NB4 (cell line): ENCODE measurements around the gene ERI2.

Source experiments
- DNase-seq: peaks from one replicate; pipeline ENCODE4 v3.0.0; 2010; ENCODE audit warnings: low read depth
- H3K4me3 ChIP-seq: one replicate; pipeline ENCODE4 v1.5.1; 2011; ENCODE audit warnings: mild to moderate bottlenecking, low read depth, low read length, moderate library complexity
- MAX ChIP-seq: IDR thresholded peaks from 2 replicates; pipeline ENCODE4 v1.6.1; 2011; ENCODE audit warnings: low read depth, low read length
- MYC ChIP-seq: IDR thresholded peaks from 2 replicates; pipeline ENCODE4 v1.6.1; 2011; ENCODE audit warnings: low read depth, low read length
- POLR2A ChIP-seq: IDR thresholded peaks from 2 replicates; pipeline ENCODE4 v1.6.1; 2011; ENCODE audit warnings: mild to moderate bottlenecking; ENCODE audit not compliant: insufficient read length; ENCODE audit errors: extremely low read depth
- TF ChIP-seq, protein P1 (sequence below): IDR thresholded peaks from one replicate; pipeline ENCODE4 v1.5.1; 2012; ENCODE audit warnings: low read depth, low read length

Gene ERI2

DNA sequence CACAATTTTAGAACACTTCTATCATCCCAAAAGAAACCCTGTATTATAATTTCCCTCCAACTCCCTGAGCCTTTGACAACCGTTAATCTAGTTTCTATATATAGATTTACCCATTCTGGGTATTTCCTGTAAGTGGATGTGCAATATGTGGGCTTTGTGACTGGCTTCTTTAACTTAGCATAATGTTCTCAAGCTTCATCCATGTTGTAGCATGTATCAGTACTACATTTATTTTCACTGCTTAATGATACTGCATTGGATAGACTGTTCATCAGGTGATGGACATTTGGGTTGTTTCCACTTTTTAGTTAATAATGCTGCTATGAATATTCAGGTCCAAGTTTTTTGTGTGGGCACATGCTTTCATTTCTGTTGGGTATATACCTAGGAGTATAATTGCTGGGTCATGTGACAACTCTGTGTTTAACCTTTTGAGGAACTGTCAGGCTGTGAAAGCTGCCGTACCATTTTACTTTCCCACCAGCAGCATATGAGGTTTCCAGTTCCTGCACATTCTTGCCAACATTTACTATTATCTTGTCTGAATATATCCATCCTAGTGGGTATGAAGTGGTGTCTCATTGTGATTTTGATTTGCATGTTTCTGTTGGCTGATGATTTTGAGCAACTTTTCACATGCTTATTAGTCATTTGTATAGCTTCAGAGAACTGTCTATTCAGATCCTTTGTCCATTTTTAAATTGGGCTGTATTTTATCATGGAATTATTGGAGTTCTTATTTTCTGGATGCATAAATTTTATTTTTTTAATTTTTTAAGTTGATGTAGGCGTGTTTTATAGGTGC is 16.5 kb upstream of the ERI2 start:
- H3K4me3 ChIP-seq: no peak overlapping the region
- DNase-seq: peak; percentile 59
- TF ChIP-seq MYC (no peak), POLR2A (no peak), MAX (peak; percentile 29; the same call in 1 of the 2 replicates)
- TF ChIP-seq, protein P1, sequence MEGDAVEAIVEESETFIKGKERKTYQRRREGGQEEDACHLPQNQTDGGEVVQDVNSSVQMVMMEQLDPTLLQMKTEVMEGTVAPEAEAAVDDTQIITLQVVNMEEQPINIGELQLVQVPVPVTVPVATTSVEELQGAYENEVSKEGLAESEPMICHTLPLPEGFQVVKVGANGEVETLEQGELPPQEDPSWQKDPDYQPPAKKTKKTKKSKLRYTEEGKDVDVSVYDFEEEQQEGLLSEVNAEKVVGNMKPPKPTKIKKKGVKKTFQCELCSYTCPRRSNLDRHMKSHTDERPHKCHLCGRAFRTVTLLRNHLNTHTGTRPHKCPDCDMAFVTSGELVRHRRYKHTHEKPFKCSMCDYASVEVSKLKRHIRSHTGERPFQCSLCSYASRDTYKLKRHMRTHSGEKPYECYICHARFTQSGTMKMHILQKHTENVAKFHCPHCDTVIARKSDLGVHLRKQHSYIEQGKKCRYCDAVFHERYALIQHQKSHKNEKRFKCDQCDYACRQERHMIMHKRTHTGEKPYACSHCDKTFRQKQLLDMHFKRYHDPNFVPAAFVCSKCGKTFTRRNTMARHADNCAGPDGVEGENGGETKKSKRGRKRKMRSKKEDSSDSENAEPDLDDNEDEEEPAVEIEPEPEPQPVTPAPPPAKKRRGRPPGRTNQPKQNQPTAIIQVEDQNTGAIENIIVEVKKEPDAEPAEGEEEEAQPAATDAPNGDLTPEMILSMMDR: no peak

GRCh38 chr16:20821682-20822081 is 15.4 kb upstream of the ERI2 start:
- TF ChIP-seq POLR2A: no peak
- no peak for TF ChIP-seq MAX
- TF ChIP-seq, protein P1: no peak
- TF ChIP-seq MYC: no peak
- DNase-seq: no peak
- no peak overlapping the region for H3K4me3 ChIP-seq

GRCh38 chr16:20818929-20819585 is 12.8 kb upstream of the ERI2 start:
- no peak overlapping the region for H3K4me3 ChIP-seq
- no peak for DNase-seq
- TF ChIP-seq POLR2A (no peak), MYC (no peak)

DNA sequence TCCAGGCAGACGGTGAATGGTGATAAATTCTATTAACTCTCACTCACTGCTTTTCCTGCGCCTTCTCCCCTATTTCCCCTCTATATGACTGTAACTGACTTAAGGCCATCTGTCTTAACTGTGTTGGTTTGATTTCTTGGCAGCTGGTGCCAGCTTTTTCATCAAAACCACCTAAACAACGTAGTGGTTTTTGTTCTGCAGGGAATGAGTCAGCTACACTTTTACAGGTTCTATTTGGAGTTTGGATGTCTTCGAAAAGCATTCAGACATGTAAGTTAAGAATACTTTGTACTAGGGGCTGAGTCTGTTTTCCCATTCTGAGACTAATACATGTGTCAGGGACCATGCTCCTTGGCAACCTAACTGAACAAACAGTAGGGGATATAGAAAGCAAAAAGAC is 8.5 kb upstream of the ERI2 start:
- H3K4me3 ChIP-seq: no peak overlapping the region
- no peak for DNase-seq
- TF ChIP-seq, protein P1: no peak
- TF ChIP-seq MYC: no peak
- TF ChIP-seq MAX: no peak
- no peak for TF ChIP-seq POLR2A

GRCh38 chr16:20812510-20812909 is 6.2 kb upstream of the ERI2 start:
- TF ChIP-seq MAX (no peak), POLR2A (no peak), MYC (no peak)
- TF ChIP-seq, protein P1: no peak
- H3K4me3 ChIP-seq: no peak overlapping the region
- DNase-seq: no peak

DNA sequence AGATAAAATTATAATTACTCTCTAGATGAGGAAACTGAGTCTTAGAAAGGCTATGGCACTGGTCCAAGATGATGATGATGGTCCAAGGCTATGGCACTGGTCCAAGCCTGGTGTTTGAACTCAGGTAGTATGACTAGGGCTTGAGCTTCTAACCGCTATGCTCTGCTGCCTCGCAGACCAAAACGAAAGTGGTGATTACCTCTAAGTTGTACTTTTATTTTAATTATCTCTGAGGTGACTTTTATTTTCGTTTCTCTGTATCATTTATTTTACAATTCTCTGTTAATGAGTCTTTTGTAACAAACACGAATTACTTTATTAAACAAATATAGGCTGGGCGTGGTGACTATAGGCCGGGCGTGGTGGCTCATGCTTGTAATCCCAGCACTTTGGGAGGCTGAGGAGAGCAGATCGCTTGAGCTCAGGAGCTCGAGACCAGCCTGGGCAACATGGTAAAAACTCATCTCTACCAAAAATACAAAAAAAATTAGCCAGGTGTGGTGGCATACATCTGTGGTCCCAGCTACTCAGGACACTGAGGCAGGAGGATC is 5.7 kb upstream of the ERI2 start:
- H3K4me3 ChIP-seq: no peak overlapping the region
- DNase-seq: no peak
- TF ChIP-seq MAX (no peak), POLR2A (no peak), MYC (no peak)
- TF ChIP-seq, protein P1: no peak
